ENCODE data around the gene NDST4.

Gene NDST4

DNA sequence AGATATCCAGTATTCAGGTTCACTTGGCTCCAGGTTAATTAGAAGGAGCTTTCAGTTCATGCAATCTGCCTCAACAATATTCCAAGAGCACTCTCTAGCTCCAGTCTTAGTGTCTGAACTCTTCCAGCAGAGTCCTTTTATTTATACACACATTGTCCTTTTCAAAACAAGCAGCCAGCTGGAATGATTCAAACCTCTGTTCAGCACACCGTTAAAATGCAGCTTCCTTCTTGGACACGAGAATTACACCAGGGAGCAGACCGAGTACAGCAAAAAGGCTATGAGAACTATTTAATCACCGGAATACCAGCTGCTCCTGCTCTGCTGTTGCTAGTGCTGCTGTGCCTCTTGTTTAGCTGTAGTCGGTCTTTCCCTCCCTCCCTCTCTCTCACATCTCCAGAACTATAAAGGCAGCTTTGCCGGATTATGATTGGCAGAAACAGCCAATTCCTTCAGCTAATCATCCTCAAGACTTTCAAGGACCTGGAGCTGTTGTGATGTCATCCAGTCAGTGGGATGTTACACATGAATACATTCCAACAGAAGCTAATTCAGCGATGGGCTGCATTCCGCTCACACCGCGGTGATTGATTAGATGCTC, at the start of gene NDST4:
TSS of gene NDST4 (minus strand) at position 115 of the 601 bp plus-strand sequence. CDS start 36,584 bp downstream, outside the sequence.
- DNase-seq: peak; percentile 75

- no peak for DNase-seq
Measured at GRCh38 chr4:115159141-115159540, 45.7 kb upstream of the NDST4 start.

DNA sequence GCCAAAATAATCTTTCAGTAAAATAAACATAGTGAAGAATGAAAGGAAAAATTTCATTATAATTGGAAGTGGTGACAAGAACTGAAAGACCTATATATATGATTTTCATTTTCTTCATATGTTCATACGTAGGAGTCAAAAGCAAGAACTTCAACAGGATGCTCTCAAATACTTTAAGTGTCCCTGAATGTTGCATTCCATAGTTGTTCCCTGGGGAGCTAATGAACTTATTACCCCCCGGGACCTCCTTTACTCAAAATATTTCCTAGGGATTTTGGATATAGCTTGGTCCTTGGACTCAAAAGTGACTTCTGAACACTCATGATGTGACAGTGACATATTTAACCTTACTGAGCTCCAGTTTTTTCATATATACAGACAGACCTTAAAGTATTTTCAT, 44.9 kb upstream of the NDST4 start:
- DNase-seq: no peak

DNA sequence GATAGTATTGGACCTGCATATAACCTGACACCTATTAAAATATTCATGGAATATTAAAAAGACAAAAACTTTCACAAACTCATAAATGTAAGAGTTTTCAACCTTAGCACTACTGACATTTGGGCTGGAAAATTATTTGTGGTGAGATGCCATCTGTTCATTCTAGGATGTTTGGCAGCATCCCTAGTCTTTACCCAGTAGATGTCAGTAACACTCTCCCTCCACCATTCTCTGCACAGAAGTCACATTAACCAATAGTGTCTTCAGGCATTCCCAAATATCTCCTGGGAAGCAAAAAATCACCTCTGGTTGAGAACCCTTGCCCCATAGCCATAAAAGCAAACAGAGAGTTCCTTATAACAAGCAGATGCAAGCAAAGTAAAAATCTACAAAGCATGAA, 41.4 kb upstream of the NDST4 start:
- no peak for DNase-seq

DNA sequence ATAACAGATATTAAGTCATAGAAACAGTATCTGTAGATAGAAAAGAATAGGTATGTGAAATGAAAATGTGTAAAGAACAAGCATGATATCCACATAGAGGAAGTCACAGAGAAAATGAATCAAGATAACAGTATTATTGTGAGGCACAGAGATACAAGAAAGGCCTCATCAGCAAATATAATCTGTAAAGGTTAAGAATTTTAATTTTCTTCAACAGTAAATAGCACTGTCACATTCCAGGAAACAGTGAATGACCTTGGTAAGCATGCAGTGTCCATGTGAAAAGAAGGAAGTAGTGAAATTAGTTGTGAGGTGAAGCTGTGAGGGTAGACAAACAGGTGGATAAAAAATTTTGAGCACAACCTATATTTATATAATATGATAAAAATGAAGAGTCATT, 39.5 kb upstream of the NDST4 start:
- DNase-seq: no peak

DNA sequence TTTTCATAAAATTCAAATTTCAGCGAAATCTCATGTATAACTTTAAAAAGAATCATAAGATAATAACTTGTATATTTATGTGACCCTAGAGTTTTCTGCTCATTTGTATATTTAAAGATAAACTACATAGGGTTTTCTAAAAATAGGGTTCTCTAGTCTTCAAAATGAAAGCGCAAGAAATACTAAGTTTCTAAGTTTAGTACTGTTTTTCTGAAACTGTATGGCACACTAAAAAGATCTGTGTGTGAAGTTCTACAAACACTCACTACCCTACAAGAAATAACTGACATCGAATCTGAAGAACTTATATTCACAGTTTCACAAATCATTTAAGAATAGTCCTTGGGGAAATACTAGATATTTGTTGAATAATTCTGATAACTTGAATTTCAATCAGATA, 38.7 kb upstream of the NDST4 start:
- no peak for DNase-seq

GRCh38 chr4:115149106-115149505, 35.7 kb upstream of the NDST4 start:
- DNase-seq: no peak

DNA sequence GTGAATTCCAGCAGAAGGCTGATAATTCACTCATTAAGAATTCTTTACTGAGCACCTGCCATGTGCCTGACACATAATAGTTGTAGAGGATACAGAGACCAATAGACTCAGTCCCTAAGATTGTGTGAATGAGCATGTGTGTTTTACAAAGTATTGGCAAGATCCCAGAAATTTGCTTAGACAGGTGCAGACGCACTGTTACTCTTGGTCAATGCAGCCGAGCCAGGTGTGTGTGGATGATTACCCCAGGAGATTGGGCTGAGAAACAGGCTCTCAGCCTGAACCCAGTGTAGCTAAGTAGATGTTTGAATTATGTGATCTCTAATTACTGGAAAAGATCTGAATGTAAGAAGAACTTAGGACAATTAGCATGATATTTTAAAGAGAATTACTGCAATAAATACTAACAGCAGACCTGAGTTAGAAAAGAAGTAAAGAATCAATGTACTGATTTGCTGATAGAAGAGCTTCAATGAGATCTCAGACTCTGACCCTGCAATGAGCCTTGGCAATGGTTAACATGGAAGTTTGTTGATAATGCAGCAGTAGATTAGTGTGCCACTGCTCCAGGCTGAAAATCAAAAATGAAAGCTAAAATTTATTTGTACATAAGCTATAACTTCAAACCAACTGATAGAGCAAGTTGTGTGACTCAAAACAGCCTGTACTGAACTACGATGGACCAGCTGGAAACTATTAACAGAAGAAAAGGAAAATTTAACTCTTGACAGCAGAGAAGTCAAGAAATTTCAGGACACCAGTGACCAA, 32.2 kb upstream of the NDST4 start:
- peak; percentile 94 for DNase-seq

DNA sequence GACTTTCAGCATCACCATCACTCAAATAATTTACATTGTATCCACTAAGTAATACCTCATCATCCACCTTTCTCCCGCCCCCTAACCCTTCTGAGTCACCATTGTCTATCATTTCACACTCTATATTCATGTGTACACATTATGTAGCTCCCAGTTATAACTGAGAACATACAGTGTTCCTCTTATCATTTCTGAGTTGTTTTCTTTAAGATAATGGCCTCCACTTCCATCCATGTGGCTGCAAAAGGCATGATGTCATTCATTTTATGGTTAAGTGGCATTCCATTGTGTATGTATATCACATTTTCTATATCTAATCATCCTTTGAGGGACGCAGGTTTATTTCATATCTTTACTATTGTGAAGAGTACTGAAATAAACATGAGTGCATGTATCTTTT, 14.6 kb upstream of the NDST4 start:
- no peak for DNase-seq

DNA sequence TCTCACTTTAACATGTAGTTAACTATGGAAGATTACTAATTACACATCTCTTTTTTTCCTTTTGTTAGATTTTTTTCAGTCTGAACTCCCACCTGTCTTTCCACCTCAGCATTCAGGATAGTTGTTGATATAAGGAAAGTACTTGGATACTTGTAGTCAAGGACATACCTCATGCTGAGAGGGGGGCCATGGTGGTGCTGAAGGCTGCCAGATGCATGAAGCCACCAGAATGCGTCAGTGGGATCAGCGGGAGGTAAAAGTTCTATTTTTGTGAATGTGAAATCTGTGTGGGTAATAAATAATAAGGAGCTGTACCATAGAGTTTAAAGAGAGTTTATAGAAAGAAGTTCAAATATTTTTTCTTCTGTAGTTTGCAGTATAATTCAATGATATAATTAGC, 13.1 kb upstream of the NDST4 start:
- peak; percentile 91 for DNase-seq

DNA sequence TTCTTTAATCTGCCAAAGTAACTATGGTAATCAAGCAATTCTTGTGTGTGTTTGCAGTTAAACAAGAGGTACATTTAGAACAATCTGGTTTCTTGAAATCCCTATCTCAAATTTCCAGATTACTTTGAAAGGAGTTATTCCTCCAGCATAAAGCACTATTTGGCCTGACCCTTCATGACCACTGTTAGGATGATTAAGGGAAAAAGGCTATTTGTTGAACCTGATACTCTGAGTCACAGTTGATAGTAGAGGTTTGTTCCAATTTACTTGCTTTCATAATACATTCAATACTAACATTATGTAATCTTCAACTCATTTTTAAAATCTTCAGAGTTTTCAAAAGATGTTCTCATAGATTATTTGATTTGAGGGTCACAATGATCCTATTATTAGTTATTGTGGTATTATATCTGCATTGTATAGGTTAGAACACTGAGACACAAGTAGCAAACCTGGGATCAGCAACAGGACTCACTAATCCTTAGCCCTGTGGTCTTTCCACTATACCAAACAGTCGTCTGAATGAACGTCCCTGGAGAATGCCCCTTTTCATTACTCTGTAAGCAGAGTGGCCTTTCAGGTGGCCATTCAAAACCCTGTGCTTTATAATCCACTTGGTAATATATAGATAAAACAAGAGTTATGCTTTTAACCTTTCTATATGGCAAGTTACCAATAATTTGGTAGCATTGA, 8.1 kb upstream of the NDST4 start:
- DNase-seq: peak; percentile 5

GRCh38 chr4:115119804-115120352, 6.5 kb upstream of the NDST4 start:
- peak; percentile 3 for DNase-seq

DNA sequence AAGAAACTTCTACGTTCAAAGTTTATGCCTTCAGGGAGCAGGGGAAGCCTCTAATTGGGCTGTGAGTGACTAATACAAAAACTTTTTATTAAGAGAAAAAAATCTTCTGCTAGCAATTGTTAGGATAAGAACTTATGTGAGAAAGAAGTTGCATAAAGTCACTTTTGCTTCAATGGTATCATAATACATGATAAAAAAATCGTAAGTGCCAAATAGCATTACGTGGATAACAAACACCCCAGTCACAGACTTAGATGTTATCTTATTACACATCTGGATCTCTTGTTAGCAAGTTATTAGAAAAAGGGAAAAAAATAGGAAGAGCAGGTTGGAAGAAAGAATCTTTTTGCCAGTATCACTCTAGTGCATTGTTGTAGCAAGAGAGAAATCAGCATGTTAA, 4.2 kb upstream of the NDST4 start:
- no peak for DNase-seq

DNA sequence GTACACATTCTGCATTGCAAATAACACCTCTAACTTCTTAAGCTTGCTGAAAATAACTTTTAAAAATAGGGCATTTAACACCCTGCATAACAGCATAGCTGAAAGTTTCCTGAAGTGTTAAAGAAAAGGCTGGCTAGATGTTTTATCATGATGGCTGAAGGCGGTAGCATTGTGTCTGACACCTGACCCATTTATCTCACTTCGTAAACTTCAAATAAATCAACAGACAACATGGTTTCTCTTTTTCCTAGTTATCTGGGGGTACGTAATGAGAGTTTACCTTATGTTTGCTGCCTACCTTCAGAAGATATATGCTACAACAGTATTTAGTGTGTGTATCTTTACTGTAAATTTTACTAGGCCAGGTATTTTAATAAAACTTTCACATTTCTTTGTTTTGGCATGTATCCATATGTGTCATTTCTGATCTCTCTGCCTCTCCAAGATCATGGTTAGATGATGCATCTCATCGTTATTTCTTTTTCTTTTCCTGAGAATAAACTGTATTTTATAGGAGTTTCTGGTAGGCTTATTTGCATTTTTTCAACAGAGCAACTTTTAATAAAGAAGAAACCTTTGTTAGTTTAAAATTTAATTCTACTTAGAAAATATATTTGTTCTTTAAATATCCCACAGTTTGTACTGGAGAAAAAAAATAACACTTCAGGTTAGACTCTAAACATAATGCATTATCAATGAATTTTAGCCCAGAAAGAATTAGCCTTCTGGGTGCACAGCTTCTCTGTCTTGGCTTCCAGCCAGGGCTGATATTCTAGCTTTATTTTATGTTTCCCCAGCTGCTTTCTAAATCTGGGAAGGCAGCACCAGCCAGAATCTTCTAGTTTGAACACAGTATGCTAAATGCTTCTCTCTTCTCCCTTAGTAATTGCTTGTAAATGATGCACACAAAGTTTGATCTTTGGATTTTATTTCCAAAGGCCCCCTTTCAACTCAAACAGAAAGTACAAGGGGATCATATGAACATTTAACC, 2.9 kb downstream of the NDST4 start:
- peak; percentile 84 for DNase-seq

GRCh38 chr4:115108850-115109249, 4.6 kb downstream of the NDST4 start:
- DNase-seq: no peak

- no peak for DNase-seq
Measured at GRCh38 chr4:115107411-115107810, 6.0 kb downstream of the NDST4 start.

GRCh38 chr4:115101675-115102074, 11.7 kb downstream of the NDST4 start:
- no peak for DNase-seq

- DNase-seq: peak; percentile 57
Measured at GRCh38 chr4:115090483-115091075, 22.8 kb downstream of the NDST4 start.

- no peak for DNase-seq
Measured at GRCh38 chr4:115082633-115083032, 30.8 kb downstream of the NDST4 start.

DNA sequence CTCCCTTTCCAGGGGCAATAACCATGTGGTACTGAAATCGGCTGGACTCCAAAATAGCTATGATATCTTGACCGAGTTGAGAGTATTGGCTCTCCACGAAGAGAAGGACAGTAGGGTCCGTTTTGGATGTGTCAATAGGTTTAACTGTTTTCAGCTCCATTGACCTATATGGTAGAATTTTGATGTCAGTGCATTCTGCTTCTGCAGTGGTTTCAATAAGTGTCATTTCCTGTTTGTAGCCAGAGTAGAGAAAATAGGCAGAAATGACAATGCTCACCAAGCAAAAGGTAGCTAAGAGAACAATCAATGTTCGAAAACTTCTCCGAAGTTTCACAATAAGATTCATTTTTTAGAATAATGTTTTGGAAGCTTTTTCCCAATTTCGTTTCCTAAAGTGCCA, 36.7 kb downstream of the NDST4 start:
- DNase-seq: no peak

GRCh38 chr4:115058533-115058932, 54.9 kb downstream of the NDST4 start:
- DNase-seq: no peak

DNA sequence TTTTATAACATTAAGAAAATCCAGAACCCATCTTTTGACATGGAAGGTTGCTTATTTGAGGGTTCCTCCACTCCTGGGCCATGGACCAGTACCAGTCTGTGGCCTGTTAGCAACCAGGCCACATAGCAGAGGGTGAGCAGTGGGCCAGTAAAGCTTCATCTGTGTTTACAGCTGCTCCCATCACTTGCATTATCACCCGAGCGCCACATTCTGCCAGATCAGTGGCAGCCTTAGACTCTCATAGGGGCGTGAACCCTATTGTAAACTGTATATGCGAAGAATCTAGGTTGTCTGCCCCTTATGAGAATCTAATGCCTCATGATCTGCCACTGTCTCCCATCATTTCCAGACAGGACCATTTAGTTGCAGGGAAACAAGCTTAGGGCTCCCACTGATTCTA, 58.6 kb downstream of the NDST4 start:
- no peak for DNase-seq
